H1 (cell line): ENCODE data around the gene MMP1. TPM values are rescaled to one million over a fixed set of nuclear protein-coding genes. Genes with fewer than 3 reads are reported as not detected.

ENCODE experiments used
- CTCF ChIA-PET: fragments of 300-600 bp; sonication (Branson Sonifier 250); formaldehyde crosslinking; loops from one replicate; lab custom pipeline; 2021; ENCODE audit not compliant: partially characterized antibody; lab: Charles Lee
- POLR2A ChIA-PET: fragments of 300-600 bp; sonication (Branson Sonifier 250); formaldehyde crosslinking; loops from one replicate; lab custom pipeline; 2021; ENCODE audit warnings: inconsistent platforms; ENCODE audit not compliant: partially characterized antibody; lab: Charles Lee
- DNase-seq, 2 experiments: peaks; one replicate each; pipeline versions ENCODE4 v3.0.0 to v3.0.0-alpha.2; 2010 to 2022; ENCODE audit warnings: low spot score in 2 of 2, low read depth in 1 of 2, mixed read lengths in 1 of 2
- FAIRE-seq: peaks from 2 replicates; lab custom pipeline; 2011; peaks lifted over from hg19 to GRCh38; lab: Jason Lieb, UNC
- H2AFZ ChIP-seq: 2 replicates; pipeline ENCODE4 v1.8.1; 2012; ENCODE audit warnings: low read length, inconsistent platforms
- H2AK5ac ChIP-seq: 2 replicates; pipeline ENCODE4 v1.6.1; 2013; ENCODE audit warnings: low read depth, low read length
- H2BK120ac ChIP-seq: replicated peaks from 2 replicates; pipeline ENCODE3; 2013; ENCODE audit warnings: low read depth, low read length, inconsistent platforms
- H2BK12ac ChIP-seq: 2 replicates; pipeline ENCODE4 v1.6.1; 2013; ENCODE audit warnings: low read depth, low read length
- H2BK15ac ChIP-seq: 2 replicates; pipeline ENCODE4 v1.6.1; 2013; ENCODE audit warnings: low read length
- H2BK20ac ChIP-seq: 2 replicates; pipeline ENCODE4 v1.6.1; 2013; ENCODE audit warnings: low read length
- H2BK5ac ChIP-seq: 2 replicates; pipeline ENCODE4 v1.6.1; 2013; ENCODE audit warnings: low read depth, low read length
- H3K14ac ChIP-seq: 2 replicates; pipeline ENCODE4 v1.6.1; 2013; ENCODE audit warnings: inconsistent platforms; ENCODE audit not compliant: insufficient read length
- H3K18ac ChIP-seq: 2 replicates; pipeline ENCODE4 v1.6.1; 2013; ENCODE audit warnings: low read length; ENCODE audit errors: extremely low read depth
- H3K23ac ChIP-seq: 2 replicates; pipeline ENCODE4 v1.6.1; 2013; ENCODE audit warnings: inconsistent platforms; ENCODE audit not compliant: insufficient read length
- H3K23me2 ChIP-seq: 2 replicates; pipeline ENCODE4 v1.6.1; 2013; ENCODE audit warnings: low read depth, low read length
- H3K27ac ChIP-seq: 2 replicates; pipeline ENCODE4 v1.6.1; 2011; ENCODE audit warnings: low read depth, low read length, inconsistent platforms
- H3K27me3 ChIP-seq, 4 experiments: replicated peaks in 1 of 4; 1 replicate in 1 of 4; 2 replicates in 3 of 4; pipeline versions ENCODE4 v1.6.1 to v1.8.1; 2011 to 2013; ENCODE audit warnings: low read length in 3 of 4, mild to moderate bottlenecking in 3 of 4, inconsistent platforms in 2 of 4, mixed read lengths in 2 of 4, moderate library complexity in 1 of 4; ENCODE audit not compliant: control insufficient read depth in 3 of 4, insufficient read depth in 3 of 4; ENCODE audit errors: extremely low read depth in 1 of 4
- H3K36me3 ChIP-seq, 4 experiments: 2 replicates each; pipeline versions ENCODE4 v1.6.1 to v1.8.1; 2011 to 2013; ENCODE audit warnings: mild to moderate bottlenecking in 4 of 4, low read length in 3 of 4, moderate library complexity in 2 of 4, control low read depth in 1 of 4, inconsistent platforms in 1 of 4; ENCODE audit not compliant: insufficient read depth in 4 of 4, control insufficient read depth in 2 of 4
- H3K4ac ChIP-seq: replicated peaks from 2 replicates; pipeline ENCODE3; 2013; ENCODE audit warnings: low read length, low read depth, mixed read lengths, inconsistent platforms; ENCODE audit not compliant: insufficient read length
- H3K4me1 ChIP-seq, 4 experiments: replicated peaks in 1 of 4; 1 replicate in 1 of 4; 2 replicates in 3 of 4; pipeline versions ENCODE4 v1.6.1 to v1.8.1; 2011 to 2013; ENCODE audit warnings: low read length in 3 of 4, inconsistent platforms in 2 of 4, mixed read lengths in 1 of 4; ENCODE audit not compliant: insufficient read depth in 4 of 4, control insufficient read depth in 3 of 4
- H3K4me2 ChIP-seq, 2 experiments: 2 replicates each; pipeline versions ENCODE4 v1.6.1 to v1.8.1; 2011 to 2013; ENCODE audit warnings: low read depth in 2 of 2, low read length in 2 of 2, control low read depth in 1 of 2, inconsistent platforms in 1 of 2, mild to moderate bottlenecking in 1 of 2; ENCODE audit not compliant: insufficient read depth in 1 of 2
- H3K4me3 ChIP-seq, 4 experiments: fragments of 200-600, 300-600 bp in 1 of 4; sonication (generic), shearing (Covaris generic), sonication (Bioruptor Twin) in 1 of 4; 2 replicates each; pipeline versions ENCODE4 v1.5.1 to v1.8.1; 2011 to 2016; ENCODE audit warnings: low read length in 4 of 4, low read depth in 3 of 4, control low read depth in 2 of 4, inconsistent platforms in 2 of 4, mild to moderate bottlenecking in 2 of 4, mixed read lengths in 1 of 4, moderate library complexity in 1 of 4; ENCODE audit not compliant: insufficient read depth in 2 of 4; ENCODE audit errors: extremely low read depth in 1 of 4
- H3K56ac ChIP-seq: replicated peaks from 2 replicates; pipeline ENCODE3; 2013; ENCODE audit warnings: low read depth, mild to moderate bottlenecking, mixed read lengths, low read length, inconsistent platforms; ENCODE audit not compliant: insufficient read length
- H3K79me1 ChIP-seq: 2 replicates; pipeline ENCODE4 v1.6.1; 2013; ENCODE audit warnings: low read depth, low read length, control low read depth
- H3K79me2 ChIP-seq, 2 experiments: 2 replicates each; pipeline versions ENCODE4 v1.6.1 to v1.8.1; 2012 to 2013; ENCODE audit warnings: low read length in 2 of 2, mild to moderate bottlenecking in 2 of 2, inconsistent platforms in 1 of 2; ENCODE audit not compliant: insufficient read depth in 2 of 2, control insufficient read depth in 1 of 2
- H3K9ac ChIP-seq, 4 experiments: replicated peaks in 1 of 4; 1 replicate in 1 of 4; 2 replicates in 3 of 4; pipeline versions ENCODE4 v1.6.1 to v1.8.1; 2011 to 2013; ENCODE audit warnings: low read depth in 3 of 4, low read length in 3 of 4, control low read depth in 2 of 4, mild to moderate bottlenecking in 2 of 4, moderate library complexity in 2 of 4, inconsistent platforms in 1 of 4; ENCODE audit errors: extremely low read depth in 1 of 4
- H3K9me3 ChIP-seq, 2 experiments: 2 replicates each; pipeline versions ENCODE4 v1.6.1 to v1.8.1; 2012 to 2013; ENCODE audit warnings: mild to moderate bottlenecking in 2 of 2, moderate library complexity in 2 of 2, control low read depth in 1 of 2, inconsistent platforms in 1 of 2, low read depth in 1 of 2, low read length in 1 of 2, mixed read lengths in 1 of 2; ENCODE audit not compliant: insufficient read depth in 2 of 2
- H4K20me1 ChIP-seq, 2 experiments: replicated peaks in 1 of 2; 2 replicates each; pipeline versions ENCODE3 to v1.8.1; 2011 to 2013; ENCODE audit warnings: inconsistent platforms in 2 of 2, low read length in 2 of 2, mild to moderate bottlenecking in 1 of 2; ENCODE audit not compliant: insufficient read depth in 2 of 2, control insufficient read depth in 1 of 2
- H4K5ac ChIP-seq: 2 replicates; pipeline ENCODE4 v1.6.1; 2013; ENCODE audit warnings: low read length, low read depth, mixed read lengths, inconsistent platforms; ENCODE audit not compliant: insufficient read length
- H4K8ac ChIP-seq: 2 replicates; pipeline ENCODE4 v1.8.0; 2013; ENCODE audit warnings: mild to moderate bottlenecking, moderate library complexity, low read length, inconsistent platforms; ENCODE audit not compliant: insufficient read depth; ENCODE audit errors: extremely low read depth
- H4K91ac ChIP-seq: replicated peaks from 2 replicates; pipeline ENCODE3; 2013; ENCODE audit warnings: low read length, mixed read lengths, inconsistent platforms; ENCODE audit not compliant: insufficient read length
- BACH1 ChIP-seq: IDR thresholded peaks from 2 replicates; pipeline ENCODE4 v1.6.1; 2012; ENCODE audit warnings: low read length, improper control_type of control experiment
- BCL11A ChIP-seq, 2 experiments: IDR thresholded peaks; one replicate each; pipeline ENCODE4 v1.6.1; 2011; ENCODE audit warnings: low read depth in 2 of 2, low read length in 2 of 2, mild to moderate bottlenecking in 2 of 2
- BRCA1 ChIP-seq: IDR thresholded peaks from 2 replicates; pipeline ENCODE4 v1.6.1; 2012; ENCODE audit warnings: low read depth, low read length, improper control_type of control experiment
- CEBPB ChIP-seq: IDR thresholded peaks from 2 replicates; pipeline ENCODE4 v1.6.1; 2012; ENCODE audit warnings: low read depth, low read length
- PHF8 ChIP-seq: fragments of 200-600 bp; sonication (generic); conservative IDR thresholded peaks from 2 replicates; pipeline ENCODE4 v1.7.1; 2012; ENCODE audit warnings: low read depth, mild to moderate bottlenecking, inconsistent platforms, low read length, moderate library complexity
- SIX5 ChIP-seq: IDR thresholded peaks from 2 replicates; pipeline ENCODE4 v1.6.1; 2011; ENCODE audit warnings: mild to moderate bottlenecking, low read depth, low read length
- SP2 ChIP-seq: IDR thresholded peaks from 2 replicates; pipeline ENCODE4 v1.6.1; 2012; ENCODE audit warnings: mild to moderate bottlenecking, low read length, inconsistent platforms
- polyA plus RNA-seq, 7 experiments: library from polyadenylated mRNA; depleted of rRNA in 3 of 7; stranded (reverse) in 5 of 7; unstranded in 2 of 7; fragments of >200 nt in 5 of 7; fragments of 200-250 nt in 2 of 7; gene quantifications; 1 replicate in 5 of 7; 2 replicates in 1 of 7; 4 replicates in 1 of 7; pipeline versions ENCODE4 v1.2.1 to v1.2.3, GENCODE V29; 2011 to 2013; ENCODE audit warnings: missing spikeins in 2 of 7, mixed read lengths in 2 of 7
- total RNA-seq: library from RNA; stranded (reverse); fragmentation: NEBNext Ultra II Directional; extraction: Animal tissue kit (Norgen Biotek cat#: 25700); gene quantifications from 2 replicates; pipeline ENCODE4 v1.2.1, GENCODE V29; 2021
- TF ChIP-seq, protein P1 (sequence below): IDR thresholded peaks from 2 replicates; pipeline ENCODE4 v1.6.1; 2012; ENCODE audit warnings: inconsistent platforms

MMP1 gene
- total and polyA plus RNA-seq, 2 of the 8 experiments (the other 6 are each of a cell fraction or from before 2014, with no cell fraction given): not detected

DNA sequence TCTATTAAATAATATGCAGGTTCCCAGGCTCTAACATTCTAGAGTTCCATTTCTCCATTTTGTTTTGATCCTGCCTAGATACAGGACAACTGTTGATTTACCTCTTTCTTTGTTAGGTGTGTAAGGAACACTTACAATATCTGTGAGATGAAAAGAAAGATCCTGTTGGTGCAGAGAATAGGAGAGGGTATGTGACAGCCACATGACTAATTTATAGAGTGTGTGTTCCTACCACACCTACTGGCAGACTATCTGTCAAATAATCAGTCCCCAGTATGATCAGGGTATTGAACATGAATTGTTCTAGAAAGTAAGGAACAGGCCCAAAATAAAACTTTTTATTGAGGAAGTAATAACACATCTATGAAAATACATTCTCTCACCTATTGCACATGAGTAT lies 27.8 kb downstream of the MMP1 start:
- Histone ChIP-seq H3K4me3 (no peak overlapping the region), H3K36me3 (no peaks in the 10 kb centered on the region), H4K8ac (no peak overlapping the region), H2BK12ac (no peak overlapping the region), H2BK15ac (no peak overlapping the region), H3K4me2 (no peak overlapping the region), H4K91ac (no peak overlapping the region), H4K20me1 (no peaks in the 10 kb centered on the region), H2AK5ac (no peak overlapping the region), H2BK20ac (no peak overlapping the region), H3K27me3 (peaks cover 0 to 1% (median 0%) of the 10 kb centered on the region in 4 experiments; a peak in 1 of 7 replicates), H3K14ac (no peak overlapping the region), H2BK120ac (no peak overlapping the region), H2BK5ac (no peak overlapping the region), H3K56ac (no peak overlapping the region), H3K23ac (no peak overlapping the region), H3K23me2 (no peaks in the 10 kb centered on the region), H3K4me1 (no peaks in the 10 kb centered on the region), H3K9me3 (no peaks in the 10 kb centered on the region), H3K27ac (no peak overlapping the region), H3K4ac (no peak overlapping the region), H3K9ac (no peak overlapping the region), H3K79me1 (no peaks in the 10 kb centered on the region), H3K79me2 (no peaks in the 10 kb centered on the region), H2AFZ (no peak overlapping the region), H4K5ac (no peak overlapping the region), H3K18ac (no peak overlapping the region)
- DNase-seq (no peak), FAIRE-seq (no peak)
- TF ChIP-seq BCL11A (IDR thresholded peaks at IDR 0.05; ENCODE audit: low read depth in 2 of 2, low read length in 2 of 2) (no peak), CEBPB (no peak), BRCA1 (no peak), PHF8 (no peak), SP2 (no peak), SIX5 (no peak), BACH1 (no peak)
- TF ChIP-seq, protein P1, sequence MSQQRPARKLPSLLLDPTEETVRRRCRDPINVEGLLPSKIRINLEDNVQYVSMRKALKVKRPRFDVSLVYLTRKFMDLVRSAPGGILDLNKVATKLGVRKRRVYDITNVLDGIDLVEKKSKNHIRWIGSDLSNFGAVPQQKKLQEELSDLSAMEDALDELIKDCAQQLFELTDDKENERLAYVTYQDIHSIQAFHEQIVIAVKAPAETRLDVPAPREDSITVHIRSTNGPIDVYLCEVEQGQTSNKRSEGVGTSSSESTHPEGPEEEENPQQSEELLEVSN: no peak
- CTCF ChIA-PET: no interaction called here
- POLR2A ChIA-PET: no interaction called here
